Activated CD4-positive, alpha-beta T cell treated with anti-CD3 and anti-CD28 coated beads for 36 hours (primary cell): ENCODE measurements around the gene ASAP3. TPM values are rescaled to one million over a fixed set of nuclear protein-coding genes. Genes with fewer than 3 reads are reported as not detected.

Experiments used
- ATAC-seq: fragments of 200-7000 bp; cut with Tn5 transposase; one replicate; pipeline ENCODE4 v1.10.0; 2021; ENCODE audit warnings: mild to moderate bottlenecking, moderate library complexity
- CTCF ChIA-PET: fragments of 350-600 bp; sonication (Branson Sonifier 250); formaldehyde crosslinking; loops from one replicate; lab custom pipeline; 2021; ENCODE audit warnings: antibody characterized with exemption; lab: Charles Lee
- POLR2A ChIA-PET: fragments of 350-600 bp; sonication (Branson Sonifier 250); formaldehyde crosslinking; loops from one replicate; lab custom pipeline; 2021; ENCODE audit warnings: antibody characterized with exemption, inconsistent platforms; lab: Charles Lee
- DNase-seq: peaks from one replicate; pipeline ENCODE4 v3.0.0-alpha.2; 2020
- H3K27ac Mint-ChIP-seq: one replicate; pipeline ENCODE4 v1.8.0; 2021; ENCODE audit warnings: mixed read lengths
- H3K27me3 Mint-ChIP-seq: one replicate; pipeline ENCODE4 v1.8.0; 2021; ENCODE audit warnings: mixed read lengths
- H3K36me3 Mint-ChIP-seq: one replicate; pipeline ENCODE4 v1.8.0; 2021; ENCODE audit warnings: low read depth, mixed read lengths
- H3K4me1 Mint-ChIP-seq: one replicate; pipeline ENCODE4 v1.8.0; 2021; ENCODE audit warnings: mixed read lengths
- H3K4me3 Mint-ChIP-seq: one replicate; pipeline ENCODE4 v1.8.0; 2021; ENCODE audit warnings: mild to moderate bottlenecking, moderate library complexity, mixed read lengths
- H3K9me3 Mint-ChIP-seq: one replicate; pipeline ENCODE4 v1.8.0; 2021; ENCODE audit warnings: low read depth, mixed read lengths
- intact Hi-C, 2 experiments: fragments of 100-400 bp; cut with DNase I in 1 of 2; cut with micrococcal nuclease in 1 of 2; formaldehyde crosslinking; loops; one replicate each; pipeline versions ENCODE4 v1.14.2 to v1.15.1; 2022 to 2024; cut with DNase I, micrococcal nuclease
- total RNA-seq, 2 experiments: library from RNA; stranded (reverse); gene quantifications; one replicate each; pipeline ENCODE4 v1.2.3, GENCODE V29; 2021

The ASAP3 gene
- total RNA-seq, 2 experiments from 2014 or later, result 0.37 to 0.57 TPM

DNA sequence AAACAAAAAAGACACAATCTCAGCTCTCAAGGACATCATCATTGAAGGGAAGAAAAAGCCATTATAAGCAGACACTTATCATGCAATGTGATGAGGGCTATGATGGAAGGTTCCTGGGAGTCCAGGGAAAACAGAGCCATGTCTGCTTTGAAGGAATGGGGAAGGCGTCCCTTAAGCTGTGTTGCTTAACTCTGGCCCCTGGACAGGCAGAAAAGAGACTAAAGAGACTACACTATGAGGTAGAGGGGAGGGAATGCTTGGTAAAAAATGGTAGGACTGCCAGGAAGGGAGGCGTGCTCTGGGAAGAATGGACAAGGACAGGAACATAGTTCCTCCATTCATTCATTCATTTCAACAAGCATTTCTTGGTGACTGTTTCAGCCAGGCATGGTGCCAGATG is 21.2 kb downstream of the ASAP3 start:
- Mint-ChIP-seq H3K27ac (no peak overlapping the region), H3K4me1 (no peaks in the 10 kb centered on the region), H3K36me3 (no peaks in the 10 kb centered on the region), H3K27me3 (peaks cover 4% of the 10 kb centered on the region), H3K4me3 (no peak overlapping the region), H3K9me3 (no peaks in the 10 kb centered on the region)
- ATAC-seq (no peak), DNase-seq (no peak)
- CTCF ChIA-PET, result interaction anchor here (0.6 kb wide), 1 partner anchor 184 kb away, joined by 4 read pairs; no protein-coding TSS in a partner anchor
- intact Hi-C loops, result no loop called here
- POLR2A ChIA-PET, result no interaction called here

DNA sequence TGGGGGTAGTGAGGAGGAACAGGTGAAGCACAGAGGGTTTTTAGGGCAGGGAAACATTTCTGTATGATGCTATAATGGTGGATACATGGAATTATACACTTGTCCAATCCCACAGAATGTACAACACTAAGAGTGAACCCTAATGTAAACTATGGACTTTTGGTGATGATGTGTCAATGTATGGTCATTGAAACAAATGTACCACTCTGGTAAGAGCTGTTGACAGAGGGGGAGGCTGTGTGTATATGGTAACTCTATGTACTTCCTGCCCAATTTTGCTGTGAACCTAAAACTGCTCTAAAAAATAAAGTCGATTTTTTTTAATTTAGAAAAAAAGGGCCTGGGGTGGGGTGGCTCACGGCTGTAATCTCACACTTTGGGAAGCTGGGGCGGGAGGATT is 22.9 kb downstream of the ASAP3 start:
- ATAC-seq, result no peak
- Mint-ChIP-seq H3K9me3 (no peaks in the 10 kb centered on the region), H3K4me3 (no peak overlapping the region), H3K4me1 (peaks cover 4% of the 10 kb centered on the region), H3K27ac (no peak overlapping the region), H3K36me3 (no peaks in the 10 kb centered on the region), H3K27me3 (peaks cover 8% of the 10 kb centered on the region)
- POLR2A ChIA-PET, result no interaction called here
- DNase-seq, result no peak
- CTCF ChIA-PET, result interaction anchor here (1.0 kb wide), 1 partner anchor 10 kb away, joined by 3 read pairs; no protein-coding TSS in a partner anchor
- intact Hi-C loops, result no loop called here

DNA sequence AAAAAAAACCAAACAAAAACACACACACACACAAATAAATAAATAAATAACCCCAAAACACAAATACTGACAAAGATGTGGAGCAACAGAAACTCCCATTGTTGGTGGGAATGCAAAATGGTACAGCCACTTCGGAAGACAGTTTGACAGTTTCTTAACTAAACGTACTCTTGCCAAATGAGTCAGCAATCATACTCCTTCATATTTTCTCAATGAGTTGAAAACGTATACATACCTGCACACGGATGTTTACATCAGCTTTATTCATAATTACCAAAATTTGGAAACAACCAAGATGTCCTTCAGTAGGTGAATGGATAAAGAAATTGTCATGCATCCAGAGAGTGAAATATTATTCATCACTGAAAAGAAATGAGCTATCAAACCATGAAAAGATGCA is 23.5 kb downstream of the ASAP3 start:
- POLR2A ChIA-PET, result no interaction called here
- no peak overlapping the region for H3K4me3 Mint-ChIP-seq
- DNase-seq, result no peak
- H3K27ac Mint-ChIP-seq, result no peak overlapping the region
- peaks cover 4% of the 10 kb centered on the region for H3K4me1 Mint-ChIP-seq
- intact Hi-C loops, result no loop called here
- CTCF ChIA-PET, result interaction anchor here (0.6 kb wide), 1 partner anchor 55 kb away, joined by 3 read pairs; no protein-coding TSS in a partner anchor
- no peaks in the 10 kb centered on the region for H3K36me3 Mint-ChIP-seq
- peaks cover 8% of the 10 kb centered on the region for H3K27me3 Mint-ChIP-seq
- H3K9me3 Mint-ChIP-seq, result no peaks in the 10 kb centered on the region
- no peak for ATAC-seq

DNA sequence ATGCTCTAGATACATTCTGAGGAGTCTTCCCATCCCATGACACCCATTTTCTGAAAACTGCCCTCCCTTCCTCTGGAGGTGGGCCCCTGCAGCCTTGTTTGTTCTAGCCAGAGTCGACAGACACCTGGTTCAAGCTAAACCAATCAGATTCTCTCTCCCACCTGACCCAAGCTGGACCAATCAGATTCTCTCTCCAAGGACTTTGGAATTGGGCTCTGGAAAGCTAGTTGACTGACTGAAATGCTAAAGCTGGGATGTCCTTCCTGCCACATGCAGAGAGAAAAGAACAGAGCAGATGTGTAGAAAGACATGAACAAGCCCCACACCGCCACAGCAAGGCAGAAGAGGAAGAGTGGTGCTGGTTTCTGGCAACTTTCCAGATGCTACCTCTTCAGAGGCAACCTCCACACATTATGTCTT is 24.6 kb downstream of the ASAP3 start:
- ATAC-seq, result no peak
- H3K27ac Mint-ChIP-seq, result no peak overlapping the region
- ChIA-PET CTCF (interaction anchor here (1.0 to 1.2 kb wide), 2 partner anchors 38 to 178 kb away, joined by 3 to 6 read pairs; no protein-coding TSS in a partner anchor), POLR2A (no interaction called here)
- intact Hi-C loops, result no loop called here
- peaks cover 10% of the 10 kb centered on the region for H3K27me3 Mint-ChIP-seq
- H3K4me3 Mint-ChIP-seq, result no peak overlapping the region
- H3K4me1 Mint-ChIP-seq, result peaks cover 4% of the 10 kb centered on the region
- no peaks in the 10 kb centered on the region for H3K9me3 Mint-ChIP-seq
- no peaks in the 10 kb centered on the region for H3K36me3 Mint-ChIP-seq
- no peak for DNase-seq

DNA sequence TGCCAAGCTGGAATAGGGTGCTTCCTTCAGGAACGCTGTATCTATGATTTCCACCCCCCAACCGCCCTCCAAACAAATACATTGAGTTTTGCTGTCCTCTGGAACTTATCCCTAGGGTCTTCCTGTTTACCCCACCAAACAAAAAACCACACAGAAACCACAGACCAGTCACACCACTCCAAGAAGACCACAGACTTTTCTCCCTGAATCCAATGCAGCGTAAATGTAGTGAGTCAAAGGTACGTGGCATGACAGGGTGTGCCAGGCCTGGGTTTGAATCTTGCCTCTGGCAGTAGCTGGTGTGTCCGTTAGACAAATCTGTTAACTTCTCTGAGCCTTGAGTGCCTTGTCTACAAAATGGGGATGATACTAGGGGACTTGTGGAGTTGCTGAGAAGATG is 27.8 kb downstream of the ASAP3 start:
- DNase-seq (no peak), ATAC-seq (no peak)
- CTCF ChIA-PET, result interaction anchor here (0.7 kb wide), 1 partner anchor 41 kb away, joined by 3 read pairs; no protein-coding TSS in a partner anchor
- no peak overlapping the region for H3K4me3 Mint-ChIP-seq
- no peaks in the 10 kb centered on the region for H3K36me3 Mint-ChIP-seq
- no peak overlapping the region for H3K27ac Mint-ChIP-seq
- peaks cover 17% of the 10 kb centered on the region for H3K4me1 Mint-ChIP-seq
- H3K27me3 Mint-ChIP-seq, result peaks cover 5% of the 10 kb centered on the region
- H3K9me3 Mint-ChIP-seq, result no peaks in the 10 kb centered on the region
- intact Hi-C loops, result no loop called here
- POLR2A ChIA-PET, result no interaction called here

DNA sequence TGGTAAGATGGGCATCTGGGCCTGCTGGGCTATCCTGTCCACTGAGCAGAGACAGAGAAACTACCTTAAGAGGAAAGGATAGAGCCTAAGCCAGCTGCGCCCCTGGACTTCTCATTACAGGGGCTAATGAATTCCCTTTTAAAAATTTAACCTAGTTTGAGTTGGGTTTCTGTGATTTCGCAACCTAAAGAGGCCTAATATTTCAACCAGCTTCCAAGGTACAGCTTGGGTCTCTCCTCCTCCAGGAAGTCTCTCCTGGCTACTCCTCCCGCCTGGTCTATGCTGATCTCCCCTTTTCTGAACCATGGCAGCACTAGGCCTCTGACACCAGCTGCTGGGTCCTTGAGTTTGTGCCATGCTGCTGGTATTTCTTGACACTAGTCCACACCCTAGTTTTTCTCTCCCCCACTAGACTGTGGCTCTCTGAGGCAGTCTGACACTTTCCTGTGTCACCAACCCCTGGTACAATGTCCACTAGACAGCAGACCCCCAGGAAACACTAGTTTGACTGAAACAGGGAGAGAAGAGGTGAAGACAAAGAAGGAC is 30.5 kb downstream of the ASAP3 start:
- H3K9me3 Mint-ChIP-seq, result no peaks in the 10 kb centered on the region
- CTCF ChIA-PET, result interaction anchor here (0.7 to 1.1 kb wide), 2 partner anchors 43 to 302 kb away, joined by 3 to 4 read pairs; no protein-coding TSS in a partner anchor
- H3K27me3 Mint-ChIP-seq, result peaks cover 5% of the 10 kb centered on the region
- POLR2A ChIA-PET, result no interaction called here
- H3K4me1 Mint-ChIP-seq, result peaks cover 17% of the 10 kb centered on the region
- ATAC-seq, result no peak
- no peak overlapping the region for H3K27ac Mint-ChIP-seq
- no peak overlapping the region for H3K4me3 Mint-ChIP-seq
- no peaks in the 10 kb centered on the region for H3K36me3 Mint-ChIP-seq
- intact Hi-C loops, result no loop called here
- no peak for DNase-seq

DNA sequence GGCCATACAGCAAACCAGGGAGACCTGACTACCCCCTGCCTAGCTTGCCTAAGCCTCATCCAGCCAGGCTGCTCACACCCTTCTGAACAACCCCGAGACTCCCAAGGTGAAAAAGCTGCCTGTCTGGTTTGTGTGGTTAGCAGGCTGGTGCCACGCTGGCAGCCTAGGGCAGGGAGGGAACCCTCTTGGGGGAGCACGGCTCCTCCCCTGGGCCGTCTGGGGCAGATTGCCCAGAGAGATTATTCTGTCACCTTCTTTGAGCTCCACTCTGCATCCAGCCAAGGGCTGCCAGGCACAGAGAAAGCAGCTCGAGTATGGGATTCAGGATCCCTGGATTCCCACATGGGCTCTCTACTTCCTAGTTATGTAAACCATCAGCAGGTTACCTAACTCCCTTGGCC is 32.0 kb downstream of the ASAP3 start:
- peaks cover 5% of the 10 kb centered on the region for H3K27me3 Mint-ChIP-seq
- no peak overlapping the region for H3K4me3 Mint-ChIP-seq
- H3K9me3 Mint-ChIP-seq, result no peaks in the 10 kb centered on the region
- H3K27ac Mint-ChIP-seq, result no peak overlapping the region
- intact Hi-C loops, result no loop called here
- H3K36me3 Mint-ChIP-seq, result no peaks in the 10 kb centered on the region
- ATAC-seq (peak; percentile 12), DNase-seq (peak; percentile 25)
- peaks cover 17% of the 10 kb centered on the region for H3K4me1 Mint-ChIP-seq
- ChIA-PET CTCF (interaction anchor here (0.8 to 1.1 kb wide), 2 partner anchors 17 to 23 kb away, joined by 3 read pairs; no protein-coding TSS in a partner anchor), POLR2A (no interaction called here)

DNA sequence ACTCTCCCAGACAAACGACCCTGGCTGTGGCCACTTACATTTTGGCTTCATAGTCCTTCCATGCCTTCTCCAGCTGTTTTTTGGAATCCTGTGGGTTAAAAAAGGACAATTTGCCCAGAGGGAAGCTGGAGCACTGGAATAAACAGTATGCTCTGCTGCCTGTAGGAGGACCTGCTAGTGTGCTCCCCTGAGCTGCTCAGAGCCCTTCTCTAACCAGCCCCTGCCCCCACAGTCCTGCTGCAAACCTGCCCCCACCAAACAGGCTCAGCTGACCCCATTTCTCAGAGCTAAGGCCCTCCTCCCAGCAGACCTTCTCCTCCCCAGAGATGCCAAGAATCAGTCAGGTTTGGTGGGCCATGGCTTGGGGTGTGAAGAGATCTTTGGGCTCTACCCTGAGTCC is 32.5 kb downstream of the ASAP3 start:
- CTCF ChIA-PET, result interaction anchor here (0.7 to 1.1 kb wide), 3 partner anchors 17 to 69 kb away, joined by 3 read pairs; no protein-coding TSS in a partner anchor
- ATAC-seq, result no peak
- POLR2A ChIA-PET, result interaction anchor here (0.6 kb wide), 1 partner anchor 75 kb away, joined by 3 read pairs; no protein-coding TSS in a partner anchor

DNA sequence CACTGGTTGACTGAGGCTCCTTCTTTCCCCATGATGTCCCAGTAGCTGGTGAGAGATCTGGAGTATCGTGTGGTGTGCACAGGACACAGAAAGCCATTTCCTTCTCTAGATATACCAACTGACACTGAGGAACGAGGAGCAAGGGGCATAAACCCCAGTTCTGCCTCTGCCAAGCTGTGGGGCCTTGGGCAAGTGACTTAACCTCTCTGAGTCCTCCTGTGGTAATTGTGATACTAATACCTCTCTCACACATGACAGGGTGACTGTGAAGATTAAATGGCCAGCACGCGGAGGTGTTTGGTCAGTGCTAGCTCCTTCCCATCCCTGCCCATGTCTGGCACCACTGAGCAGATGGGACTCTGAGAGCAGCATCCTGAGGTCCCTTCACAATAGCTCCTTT is 33.1 kb downstream of the ASAP3 start:
- H3K9me3 Mint-ChIP-seq, result no peaks in the 10 kb centered on the region
- no peaks in the 10 kb centered on the region for H3K36me3 Mint-ChIP-seq
- no peak for DNase-seq
- peaks cover 2% of the 10 kb centered on the region for H3K27me3 Mint-ChIP-seq
- H3K27ac Mint-ChIP-seq, result no peak overlapping the region
- intact Hi-C loops, result no loop called here
- peaks cover 13% of the 10 kb centered on the region for H3K4me1 Mint-ChIP-seq
- no peak for ATAC-seq
- CTCF ChIA-PET, result interaction anchor here (0.7 to 1.1 kb wide), 3 partner anchors 16 to 70 kb away, joined by 3 read pairs; no protein-coding TSS in a partner anchor
- POLR2A ChIA-PET, result interaction anchor here (0.6 kb wide), 1 partner anchor 75 kb away, joined by 3 read pairs; no protein-coding TSS in a partner anchor
- H3K4me3 Mint-ChIP-seq, result no peak overlapping the region

More for the DNA sequence above, 32.5 kb downstream of the ASAP3 start:
- Mint-ChIP-seq H3K27me3 (peaks cover 4% of the 10 kb centered on the region), H3K36me3 (no peaks in the 10 kb centered on the region), H3K4me3 (no peak overlapping the region), H3K9me3 (no peaks in the 10 kb centered on the region), H3K4me1 (peaks cover 16% of the 10 kb centered on the region), H3K27ac (no peak overlapping the region)
- DNase-seq, result no peak
- intact Hi-C loops, result no loop called here

DNA sequence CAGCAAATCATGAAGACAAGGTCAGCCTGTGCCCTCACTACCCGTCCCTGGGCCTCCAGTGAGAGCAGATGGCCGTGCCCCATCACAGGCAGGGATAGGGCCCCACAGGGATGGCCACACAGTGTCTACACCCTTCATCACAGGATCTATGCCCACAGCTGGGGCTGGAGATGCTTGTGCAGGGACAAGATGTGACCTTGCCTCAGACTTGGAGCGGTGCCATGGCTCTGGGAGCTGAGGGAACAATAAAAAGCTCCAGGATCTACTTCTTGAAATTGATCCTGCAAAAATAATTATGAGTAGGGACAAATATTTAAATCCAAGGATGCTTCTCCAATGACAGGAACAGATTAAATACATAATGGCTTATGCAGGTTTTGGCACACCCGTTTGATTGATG is 34.0 kb downstream of the ASAP3 start:
- Mint-ChIP-seq H3K36me3 (no peaks in the 10 kb centered on the region), H3K4me3 (no peak overlapping the region), H3K4me1 (peaks cover 13% of the 10 kb centered on the region), H3K27me3 (no peaks in the 10 kb centered on the region), H3K9me3 (no peaks in the 10 kb centered on the region), H3K27ac (no peak overlapping the region)
- intact Hi-C loops, result no loop called here
- CTCF ChIA-PET, result no interaction called here
- no peak for DNase-seq
- ATAC-seq, result no peak
- POLR2A ChIA-PET, result no interaction called here

DNA sequence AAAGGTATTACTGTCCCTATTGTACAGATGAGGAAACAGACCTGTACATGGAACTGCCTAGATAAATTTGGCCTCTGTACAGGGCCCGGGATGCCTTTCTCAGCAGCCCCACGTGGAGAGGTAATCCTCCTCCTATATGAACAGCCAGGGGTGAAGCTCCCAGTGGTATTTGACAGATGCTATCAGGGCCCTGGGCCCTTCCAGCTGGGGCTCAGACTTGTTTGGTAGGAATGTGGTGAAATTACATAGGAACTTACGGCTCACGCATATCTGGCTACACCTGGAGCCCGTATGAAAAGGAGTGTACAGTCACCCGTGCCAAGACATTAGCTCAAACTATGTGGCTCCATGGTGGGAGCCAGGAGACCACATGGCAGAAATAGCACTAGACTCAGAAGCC is 34.7 kb downstream of the ASAP3 start:
- Mint-ChIP-seq H3K36me3 (no peaks in the 10 kb centered on the region), H3K4me3 (no peak overlapping the region), H3K27me3 (no peaks in the 10 kb centered on the region), H3K9me3 (no peaks in the 10 kb centered on the region), H3K4me1 (peaks cover 13% of the 10 kb centered on the region), H3K27ac (no peak overlapping the region)
- POLR2A ChIA-PET, result interaction anchor here (0.6 kb wide), 1 partner anchor 71 kb away, joined by 15 read pairs; no protein-coding TSS in a partner anchor
- CTCF ChIA-PET, result no interaction called here
- intact Hi-C loops, result no loop called here
- ATAC-seq, result no peak
- DNase-seq, result no peak

DNA sequence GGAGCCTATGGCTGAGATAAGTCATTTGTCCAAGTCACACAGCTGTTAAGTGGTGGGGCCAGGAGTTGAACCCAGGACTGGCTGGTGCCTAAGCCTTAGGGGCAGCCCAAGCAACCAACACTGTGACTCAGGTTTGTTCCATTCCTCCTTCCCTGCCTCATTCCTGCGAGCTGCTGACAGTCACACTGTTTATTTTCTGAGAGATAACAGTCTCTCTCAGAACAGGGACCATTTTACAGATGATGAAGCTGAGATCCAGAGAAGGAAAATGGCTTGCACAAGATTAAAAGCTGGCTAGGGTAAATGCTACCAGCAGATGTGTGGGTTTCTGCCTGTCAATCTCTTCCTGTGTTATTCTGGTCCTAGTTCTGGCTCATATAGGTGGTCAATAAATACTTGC is 35.1 kb downstream of the ASAP3 start:
- ChIA-PET POLR2A (interaction anchor here (0.6 kb wide), 1 partner anchor 71 kb away, joined by 15 read pairs; no protein-coding TSS in a partner anchor), CTCF (no interaction called here)
- no peaks in the 10 kb centered on the region for H3K36me3 Mint-ChIP-seq
- intact Hi-C loops, result no loop called here
- H3K4me1 Mint-ChIP-seq, result peaks cover 13% of the 10 kb centered on the region
- no peak overlapping the region for H3K27ac Mint-ChIP-seq
- DNase-seq, result no peak
- H3K9me3 Mint-ChIP-seq, result no peaks in the 10 kb centered on the region
- no peaks in the 10 kb centered on the region for H3K27me3 Mint-ChIP-seq
- no peak for ATAC-seq
- H3K4me3 Mint-ChIP-seq, result no peak overlapping the region
